Mucosa of stomach (tissue), 1 donor: ENCODE results near the gene APBA3.
"Not testable (repeated sequence)": the region's sequence is repeated elsewhere in the genome, so short reads cannot be mapped to it uniquely, and the experiment has no call there.

Experiments used
- H3K27me3 ChIP-seq: one replicate; pipeline ENCODE4 v1.7.0; 2013; ENCODE audit warnings: mild to moderate bottlenecking, low read length; ENCODE audit not compliant: control insufficient read depth, insufficient read depth
- H3K36me3 ChIP-seq: one replicate; pipeline ENCODE4 v1.7.0; 2013; ENCODE audit warnings: low read length; ENCODE audit not compliant: control insufficient read depth, insufficient read depth
- H3K4me1 ChIP-seq: one replicate; pipeline ENCODE4 v1.7.0; 2013; ENCODE audit warnings: mild to moderate bottlenecking, low read length; ENCODE audit not compliant: control insufficient read depth, insufficient read depth
- H3K4me3 ChIP-seq: one replicate; pipeline ENCODE4 v1.7.0; 2013; ENCODE audit warnings: low read length
- H3K9ac ChIP-seq: one replicate; pipeline ENCODE4 v1.7.0; 2013; ENCODE audit warnings: mild to moderate bottlenecking, low read length, moderate library complexity
- H3K9me3 ChIP-seq: one replicate; pipeline ENCODE4 v1.7.0; 2013; ENCODE audit warnings: mild to moderate bottlenecking, low read length, moderate library complexity; ENCODE audit not compliant: control insufficient read depth
- donor health status: Pancreatic carcinoma.

Gene APBA3

GRCh38 chr19:3765757-3766156 lies 4.3 kb upstream of the APBA3 start:
- not testable (repeated sequence) for H3K9ac ChIP-seq, H3K27me3 ChIP-seq, H3K36me3 ChIP-seq, H3K9me3 ChIP-seq, H3K4me3 ChIP-seq
- H3K4me1 ChIP-seq: peaks cover 15% of the 10 kb centered on the region

GRCh38 chr19:3765121-3765520 lies 3.6 kb upstream of the APBA3 start:
- peaks cover 5% of the 10 kb centered on the region for H3K36me3 ChIP-seq

GRCh38 chr19:3762501-3763459 lies 1.3 kb upstream of the APBA3 start, which contains the start of gene MRPL54:
Gene MRPL54 (plus strand): TSS chr19:3762682. CDS start chr19:3762701, 19 bp downstream.
- Histone ChIP-seq H3K27me3 (no peaks in the 10 kb centered on the region), H3K4me1 (peaks cover 22% of the 10 kb centered on the region), H3K9ac (peak within 1 kb of the TSS; percentile 95), H3K36me3 (peaks cover 5% of the 10 kb centered on the region), H3K4me3 (peak within 1 kb of the TSS; percentile 89), H3K9me3 (no peaks in the 10 kb centered on the region)

More at GRCh38 chr19:3765121-3765520, 3.6 kb upstream of the APBA3 start:
- no peaks in the 10 kb centered on the region for H3K27me3 ChIP-seq
- no peak overlapping the region for H3K9ac ChIP-seq
- no peak overlapping the region for H3K4me3 ChIP-seq
- H3K4me1 ChIP-seq: peaks cover 21% of the 10 kb centered on the region
- H3K9me3 ChIP-seq: no peaks in the 10 kb centered on the region

GRCh38 chr19:3762130-3762473 lies 610 bp upstream of the APBA3 start:
- peak overlapping the region; percentile 94 for H3K9ac ChIP-seq
- H3K27me3 ChIP-seq: no peaks in the 10 kb centered on the region
- no peak overlapping the region for H3K4me3 ChIP-seq
- H3K36me3 ChIP-seq: no peaks in the 10 kb centered on the region
- peaks cover 22% of the 10 kb centered on the region for H3K4me1 ChIP-seq
- H3K9me3 ChIP-seq: no peaks in the 10 kb centered on the region

- H3K27me3 ChIP-seq: no peaks in the 10 kb centered on the region
- H3K9ac ChIP-seq: peak overlapping the region; percentile 95
- no peaks in the 10 kb centered on the region for H3K36me3 ChIP-seq
- peaks cover 22% of the 10 kb centered on the region for H3K4me1 ChIP-seq
- H3K9me3 ChIP-seq: no peaks in the 10 kb centered on the region
- peak overlapping the region; percentile 84 for H3K4me3 ChIP-seq
Measured at GRCh38 chr19:3760871-3761361, 576 bp downstream of the APBA3 start.

- Histone ChIP-seq H3K27me3 (no peaks in the 10 kb centered on the region), H3K9me3 (no peaks in the 10 kb centered on the region), H3K4me1 (peaks cover 22% of the 10 kb centered on the region), H3K4me3 (no peak overlapping the region), H3K36me3 (no peaks in the 10 kb centered on the region), H3K9ac (no peak overlapping the region)
Measured at GRCh38 chr19:3759482-3760254, 1.8 kb downstream of the APBA3 start.

- not testable (repeated sequence) for H3K36me3 ChIP-seq, H3K9ac ChIP-seq, H3K27me3 ChIP-seq, H3K4me3 ChIP-seq, H3K9me3 ChIP-seq
- peaks cover 20% of the 10 kb centered on the region for H3K4me1 ChIP-seq
Measured at GRCh38 chr19:3758297-3758696, 3.2 kb downstream of the APBA3 start.

- not testable (repeated sequence) for H3K9me3 ChIP-seq, H3K36me3 ChIP-seq, H3K27me3 ChIP-seq, H3K9ac ChIP-seq, H3K4me3 ChIP-seq
- peaks cover 16% of the 10 kb centered on the region for H3K4me1 ChIP-seq
Measured at GRCh38 chr19:3757705-3758104, 3.8 kb downstream of the APBA3 start.

GRCh38 chr19:3753631-3754410 lies 7.7 kb downstream of the APBA3 start:
- Histone ChIP-seq H3K9me3 (no peaks in the 10 kb centered on the region), H3K9ac (no peak overlapping the region), H3K4me3 (no peak overlapping the region), H3K36me3 (peaks cover 10% of the 10 kb centered on the region), H3K4me1 (no peaks in the 10 kb centered on the region), H3K27me3 (no peaks in the 10 kb centered on the region)

- no peaks in the 10 kb centered on the region for H3K9me3 ChIP-seq
- no peaks in the 10 kb centered on the region for H3K27me3 ChIP-seq
- H3K4me1 ChIP-seq: no peaks in the 10 kb centered on the region
- no peak overlapping the region for H3K9ac ChIP-seq
- peaks cover 10% of the 10 kb centered on the region for H3K36me3 ChIP-seq
- H3K4me3 ChIP-seq: no peak overlapping the region
Measured at GRCh38 chr19:3752492-3752891, 9.0 kb downstream of the APBA3 start.

- Histone ChIP-seq H3K27me3 (no peaks in the 10 kb centered on the region), H3K9ac (no peak overlapping the region), H3K9me3 (no peaks in the 10 kb centered on the region), H3K4me3 (no peak overlapping the region), H3K36me3 (peaks cover 10% of the 10 kb centered on the region), H3K4me1 (no peaks in the 10 kb centered on the region)
Measured at GRCh38 chr19:3751236-3751635, 10.3 kb downstream of the APBA3 start.
